Measurements from ENCODE around the gene CCDC142. TPM values are rescaled to one million over a fixed set of nuclear protein-coding genes. Genes with fewer than 3 reads are reported as not detected.

CCDC142 gene
- total and polyA plus RNA-seq, 9 of the 15 experiments (the other 6 are each of a cell fraction or from before 2014, with no cell fraction given): 0.55 to 11.7 (median 7.2) TPM

DNA sequence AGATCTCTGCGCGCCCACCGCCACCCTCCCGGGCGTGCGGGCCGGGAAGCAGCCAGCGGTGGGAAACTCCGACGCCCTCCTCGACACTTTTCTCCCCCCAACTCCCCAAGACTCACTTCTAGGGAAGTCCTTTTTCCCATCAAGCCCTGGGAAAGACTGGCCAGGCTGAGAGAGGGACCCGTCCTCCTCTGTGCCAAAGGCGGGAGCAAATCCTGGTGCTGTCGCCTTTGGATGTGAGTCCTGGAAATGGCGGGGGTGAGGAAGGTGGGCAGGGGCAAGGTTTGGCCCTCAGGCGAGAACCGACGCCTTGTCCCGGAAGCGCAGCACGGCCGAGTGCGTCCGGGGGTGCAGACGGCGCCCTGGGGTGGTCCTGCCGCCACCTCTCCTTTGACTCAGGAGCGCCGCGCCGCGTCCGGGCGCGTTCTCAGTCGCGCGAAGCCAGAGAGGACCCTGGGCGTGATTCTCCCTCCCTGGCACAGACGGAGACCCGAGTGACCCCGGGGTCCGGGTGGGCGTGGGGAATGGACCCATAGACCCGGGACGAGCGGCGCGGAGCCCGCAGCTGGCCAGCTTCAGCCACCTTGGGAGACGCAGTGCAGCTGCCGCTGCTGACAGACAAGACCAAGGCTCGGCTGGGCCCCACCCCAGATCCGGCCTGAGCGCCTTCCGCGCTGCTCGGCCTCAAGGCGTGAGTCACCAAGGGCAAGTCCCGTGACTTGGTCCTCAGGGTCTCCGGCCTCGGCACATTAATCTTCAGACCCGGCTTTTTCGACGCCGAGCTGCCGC lies 20.1 kb upstream of the CCDC142 start (continued):
- TF ChIP-seq, protein P1, sequence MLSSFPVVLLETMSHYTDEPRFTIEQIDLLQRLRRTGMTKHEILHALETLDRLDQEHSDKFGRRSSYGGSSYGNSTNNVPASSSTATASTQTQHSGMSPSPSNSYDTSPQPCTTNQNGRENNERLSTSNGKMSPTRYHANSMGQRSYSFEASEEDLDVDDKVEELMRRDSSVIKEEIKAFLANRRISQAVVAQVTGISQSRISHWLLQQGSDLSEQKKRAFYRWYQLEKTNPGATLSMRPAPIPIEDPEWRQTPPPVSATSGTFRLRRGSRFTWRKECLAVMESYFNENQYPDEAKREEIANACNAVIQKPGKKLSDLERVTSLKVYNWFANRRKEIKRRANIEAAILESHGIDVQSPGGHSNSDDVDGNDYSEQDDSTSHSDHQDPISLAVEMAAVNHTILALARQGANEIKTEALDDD (IDR thresholded peaks at IDR 0.05): no peak
- peak; percentile 36; the same call in 1 of the 2 replicates for TF ChIP-seq ARID2 (IDR thresholded peaks at IDR 0.05)
- no peak for TF ChIP-seq SP2 (IDR thresholded peaks at IDR 0.05; ENCODE audit: extremely low read depth, low read depth, low read length, poor library complexity, severe bottlenecking)
- TF ChIP-seq GMEB1 (CRISPR knock-in tag; IDR thresholded peaks at IDR 0.05): peak; percentile 5; the same call in 1 of the 2 replicates
- TF ChIP-seq ZNF324 (CRISPR knock-in tag; IDR thresholded peaks at IDR 0.05): no peak
- TF ChIP-seq E2F5 (CRISPR knock-in tag; IDR thresholded peaks at IDR 0.05): no peak
- no peak for TF ChIP-seq PYGO2 (tag; IDR thresholded peaks at IDR 0.05)
- 0 out of 2 replicates have a peak, but pooled peaks have one; percentile 53 for TF ChIP-seq ELF2 (CRISPR knock-in tag; IDR thresholded peaks at IDR 0.05)
- no peak for TF ChIP-seq BRF2 (IDR thresholded peaks at IDR 0.05; ENCODE audit: borderline replicate concordance, insufficient read depth, insufficient read length)
- peak; percentile 97 for TF ChIP-seq POLR2G (IDR thresholded peaks at IDR 0.05; ENCODE audit: low read depth, low read length)
- TF ChIP-seq ZNF280A (IDR thresholded peaks at IDR 0.05; ENCODE audit: low read depth, partially characterized antibody): no peak
- no peak for TF ChIP-seq CHCHD3 (CRISPR knock-in tag; IDR thresholded peaks at IDR 0.05)
- TF ChIP-seq HNRNPUL1 (IDR thresholded peaks at IDR 0.05; ENCODE audit: low read length): no peak
- TF ChIP-seq HMG20A (CRISPR knock-in tag; conservative IDR thresholded peaks at IDR 0.05): no peak

All from K562 (cell line).